ENCODE results near the gene FBXW7. TPM values are rescaled to one million over a fixed set of nuclear protein-coding genes. Genes with fewer than 3 reads are reported as not detected.

FBXW7 gene
- total and polyA plus RNA-seq, 2 donors from 2014 or later: 5.5 to 64.0 TPM

DNA sequence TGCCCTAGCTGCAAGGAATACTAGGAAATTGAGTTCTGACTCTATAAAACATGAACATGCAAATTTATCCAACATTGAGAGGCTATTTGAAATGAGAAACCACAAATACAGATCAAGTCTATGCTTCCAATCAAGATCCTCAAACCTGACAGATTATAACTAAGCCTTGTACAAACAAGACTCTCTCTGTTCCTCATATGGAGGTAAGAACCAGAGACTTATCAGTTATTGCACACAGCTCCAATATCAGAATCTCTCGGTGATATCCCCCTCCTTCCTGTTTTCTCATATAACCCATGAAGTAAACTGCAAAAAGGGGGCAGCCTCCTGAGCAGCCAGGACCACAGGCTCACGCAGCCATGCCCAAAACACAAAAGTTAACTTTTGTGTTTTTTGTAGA is 36.5 kb downstream of the FBXW7 start:
- intact Hi-C loops (cut with DNase I): no loop called here
- no peaks in the 10 kb centered on the region for H3K27me3 ChIP-seq (ENCODE audit: control insufficient read depth, insufficient read depth, low read length)
- H3K36me3 ChIP-seq (ENCODE audit: control insufficient read depth in 2 of 3, insufficient read depth in 3 of 3, low read length in 3 of 3): no peaks in the 10 kb centered on the region
- H3K4me1 ChIP-seq (ENCODE audit: control insufficient read depth in 2 of 3, insufficient read depth in 2 of 3, low read depth in 1 of 3, low read length in 3 of 3): no peaks in the 10 kb centered on the region
- TF ChIP-seq, protein P1, sequence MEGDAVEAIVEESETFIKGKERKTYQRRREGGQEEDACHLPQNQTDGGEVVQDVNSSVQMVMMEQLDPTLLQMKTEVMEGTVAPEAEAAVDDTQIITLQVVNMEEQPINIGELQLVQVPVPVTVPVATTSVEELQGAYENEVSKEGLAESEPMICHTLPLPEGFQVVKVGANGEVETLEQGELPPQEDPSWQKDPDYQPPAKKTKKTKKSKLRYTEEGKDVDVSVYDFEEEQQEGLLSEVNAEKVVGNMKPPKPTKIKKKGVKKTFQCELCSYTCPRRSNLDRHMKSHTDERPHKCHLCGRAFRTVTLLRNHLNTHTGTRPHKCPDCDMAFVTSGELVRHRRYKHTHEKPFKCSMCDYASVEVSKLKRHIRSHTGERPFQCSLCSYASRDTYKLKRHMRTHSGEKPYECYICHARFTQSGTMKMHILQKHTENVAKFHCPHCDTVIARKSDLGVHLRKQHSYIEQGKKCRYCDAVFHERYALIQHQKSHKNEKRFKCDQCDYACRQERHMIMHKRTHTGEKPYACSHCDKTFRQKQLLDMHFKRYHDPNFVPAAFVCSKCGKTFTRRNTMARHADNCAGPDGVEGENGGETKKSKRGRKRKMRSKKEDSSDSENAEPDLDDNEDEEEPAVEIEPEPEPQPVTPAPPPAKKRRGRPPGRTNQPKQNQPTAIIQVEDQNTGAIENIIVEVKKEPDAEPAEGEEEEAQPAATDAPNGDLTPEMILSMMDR (IDR thresholded peaks at IDR 0.05; ENCODE audit: borderline replicate concordance, extremely low read depth, insufficient read depth): no peak
- DNase-seq (no peak), FAIRE-seq (no peak)
- no peak overlapping the region for H3K9ac ChIP-seq (ENCODE audit: low read length in 3 of 3)
- no peaks in the 10 kb centered on the region for H3K9me3 ChIP-seq (ENCODE audit: control insufficient read depth in 2 of 3, insufficient read depth in 1 of 3, low read length in 3 of 3)
- H3K4me3 ChIP-seq (ENCODE audit: low read length in 3 of 3): no peak overlapping the region
- H3K27ac ChIP-seq (ENCODE audit: low read depth in 2 of 2, low read length in 2 of 2): no peak overlapping the region

- FAIRE-seq: no peak
Observed at GRCh38 chr4:152494020-152494419, 41.9 kb downstream of the FBXW7 start.

GRCh38 chr4:152488246-152488645 is 47.6 kb downstream of the FBXW7 start:
- TF ChIP-seq, protein P1 (IDR thresholded peaks at IDR 0.05; ENCODE audit: borderline replicate concordance, extremely low read depth, insufficient read depth): no peak
- no peak for FAIRE-seq

More at GRCh38 chr4:152494020-152494419, 41.9 kb downstream of the FBXW7 start:
- no peak for DNase-seq
- Histone ChIP-seq H3K36me3 (ENCODE audit: control insufficient read depth in 2 of 3, insufficient read depth in 3 of 3, low read length in 3 of 3) (no peaks in the 10 kb centered on the region), H3K27ac (ENCODE audit: low read depth in 2 of 2, low read length in 2 of 2) (no peak overlapping the region), H3K27me3 (ENCODE audit: control insufficient read depth, insufficient read depth, low read length) (no peaks in the 10 kb centered on the region), H3K4me3 (ENCODE audit: low read length in 3 of 3) (no peak overlapping the region), H3K9ac (ENCODE audit: low read length in 3 of 3) (no peak overlapping the region), H3K9me3 (ENCODE audit: control insufficient read depth in 2 of 3, insufficient read depth in 1 of 3, low read length in 3 of 3) (no peaks in the 10 kb centered on the region), H3K4me1 (ENCODE audit: control insufficient read depth in 2 of 3, insufficient read depth in 2 of 3, low read depth in 1 of 3, low read length in 3 of 3) (no peaks in the 10 kb centered on the region)
- intact Hi-C loops (cut with DNase I): no loop called here
- TF ChIP-seq, protein P1 (IDR thresholded peaks at IDR 0.05; ENCODE audit: borderline replicate concordance, extremely low read depth, insufficient read depth): no peak

More at GRCh38 chr4:152488246-152488645, 47.6 kb downstream of the FBXW7 start:
- Histone ChIP-seq H3K36me3 (ENCODE audit: control insufficient read depth in 2 of 3, insufficient read depth in 3 of 3, low read length in 3 of 3) (no peaks in the 10 kb centered on the region), H3K9me3 (ENCODE audit: control insufficient read depth in 2 of 3, insufficient read depth in 1 of 3, low read length in 3 of 3) (no peaks in the 10 kb centered on the region), H3K4me1 (ENCODE audit: control insufficient read depth in 2 of 3, insufficient read depth in 2 of 3, low read depth in 1 of 3, low read length in 3 of 3) (peaks cover 3 to 12% (median 9%) of the 10 kb centered on the region in 3 donors), H3K4me3 (ENCODE audit: low read length in 3 of 3) (no peak overlapping the region), H3K9ac (ENCODE audit: low read length in 3 of 3) (no peak overlapping the region), H3K27ac (ENCODE audit: low read depth in 2 of 2, low read length in 2 of 2) (no peak overlapping the region), H3K27me3 (ENCODE audit: control insufficient read depth, insufficient read depth, low read length) (no peaks in the 10 kb centered on the region)
- intact Hi-C loops (cut with DNase I): no loop called here
- DNase-seq: no peak
